Urinary bladder (tissue), 4 donors: ENCODE data around the gene WNT3. TPM values are rescaled to one million over a fixed set of nuclear protein-coding genes. Genes with fewer than 3 reads are reported as not detected.
"Not testable (repeated sequence)": the region's sequence is repeated elsewhere in the genome, so short reads cannot be mapped to it uniquely, and the experiment has no call there.

Source experiments
- DNase-seq: peaks from one replicate; pipeline ENCODE4 v3.0.0-alpha.2; 2015; ENCODE audit errors: extremely low spot score
- H3K27ac ChIP-seq: one replicate; pipeline ENCODE4 v1.5.1; 2013; ENCODE audit warnings: low read depth, mild to moderate bottlenecking, moderate library complexity
- H3K36me3 ChIP-seq: one replicate; pipeline ENCODE4 v1.6.1; 2013; ENCODE audit warnings: mild to moderate bottlenecking, moderate library complexity; ENCODE audit not compliant: insufficient read depth
- H3K4me1 ChIP-seq: one replicate; pipeline ENCODE4 v1.6.1; 2013; ENCODE audit warnings: mild to moderate bottlenecking, moderate library complexity; ENCODE audit not compliant: insufficient read depth
- H3K4me3 ChIP-seq: one replicate; pipeline ENCODE4 v1.5.1; 2013; ENCODE audit warnings: low read depth, low read length
- WGBS: extraction: QIAGEN DNeasy Blood & Tissue Kit; methylation state at CpG from one replicate; pipeline ENCODE4 v1.1.7; 2013; 5-methylcytosine and 5-hydroxymethylcytosine counted together
- polyA plus RNA-seq: library from polyadenylated mRNA; stranded (reverse); fragments of 200-250 nt; gene quantifications from one replicate; pipeline ENCODE4 v1.2.3, GENCODE V29; 2013
- total RNA-seq: library from RNA; depleted of rRNA; stranded (reverse); fragments of >200 nt; gene quantifications from one replicate; pipeline ENCODE4 v1.2.3, GENCODE V29; 2014
- donor health status: healthy with polysubstance abuse.
- donor health status: healthy.

WNT3 gene
- total and polyA plus RNA-seq, 2 donors = 0.54 to 0.90 TPM

DNA sequence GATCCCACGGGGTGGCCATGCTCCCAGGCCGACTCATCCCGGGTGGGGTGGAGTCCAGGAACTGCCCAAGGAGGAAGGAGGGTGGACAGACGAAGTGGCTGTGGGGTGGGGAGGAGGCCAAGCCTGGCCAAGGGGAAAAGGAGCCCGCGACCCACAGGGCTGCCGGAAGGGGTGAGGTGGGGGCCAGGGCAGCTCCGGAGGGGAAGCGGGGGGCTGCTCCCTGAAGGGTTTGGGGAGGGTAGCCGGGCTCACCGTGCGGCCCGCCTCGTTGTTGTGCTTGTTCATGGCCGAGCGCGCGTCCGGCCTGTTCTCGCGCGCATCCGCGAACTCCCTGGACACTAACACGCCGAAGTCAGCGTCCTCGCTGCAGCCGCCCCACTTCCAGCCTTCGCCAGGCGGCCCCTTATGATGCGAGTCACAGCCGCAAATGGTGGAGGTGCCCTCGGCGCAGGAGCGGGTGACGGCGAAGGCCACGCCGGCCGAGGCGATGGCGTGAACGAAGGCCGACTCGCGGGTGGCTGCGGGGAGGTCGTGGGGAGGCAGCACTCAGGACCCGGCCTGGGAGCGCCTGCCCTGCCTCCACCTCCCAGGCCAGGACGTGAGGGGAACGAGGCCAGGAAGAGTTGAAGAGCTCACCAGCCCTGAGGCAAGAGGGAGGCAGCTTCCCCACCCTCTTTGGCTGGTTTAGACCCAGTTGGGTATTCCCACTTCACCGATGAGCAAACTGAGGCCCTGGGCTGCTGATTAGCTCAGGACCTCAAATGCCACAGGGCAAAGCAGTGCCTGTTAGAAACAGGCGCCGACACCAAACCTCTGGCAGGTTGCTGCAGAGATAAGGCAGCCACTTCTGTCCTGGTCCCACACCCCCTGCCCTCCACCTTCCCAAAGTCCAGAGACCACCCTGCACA lies 48.7 kb downstream of the WNT3 start:
- H3K36me3 ChIP-seq = no peaks in the 10 kb centered on the region
- H3K4me1 ChIP-seq = no peaks in the 10 kb centered on the region
- peak overlapping the region; percentile 6 for H3K4me3 ChIP-seq
- WGBS = 20% methylated on average over 56 of the region's 56 CpGs
- DNase-seq = no peak
- H3K27ac ChIP-seq = no peak overlapping the region

DNA sequence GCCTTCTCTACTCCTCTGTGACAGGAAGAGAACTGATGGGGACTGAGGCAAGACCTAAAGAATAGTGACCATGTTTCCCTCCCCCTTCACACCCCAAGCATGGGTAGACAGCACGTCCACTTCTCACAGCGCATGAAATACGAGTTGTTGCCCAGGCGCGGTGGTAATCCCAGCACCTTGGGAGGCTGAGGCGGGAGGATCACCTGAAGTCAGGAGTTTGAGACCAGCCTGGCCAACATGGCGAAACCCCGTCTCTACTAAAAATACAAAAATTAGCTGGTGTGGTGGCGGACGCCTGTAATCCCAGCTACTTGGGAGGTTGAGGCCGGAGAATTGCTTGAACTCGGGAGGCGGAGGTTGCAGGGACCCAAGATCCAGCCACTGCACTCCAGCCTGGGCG lies 49.6 kb downstream of the WNT3 start:
- H3K27ac ChIP-seq, H3K4me3 ChIP-seq, H3K36me3 ChIP-seq, DNase-seq, H3K4me1 ChIP-seq: not testable (repeated sequence)
- 95% methylated on average over 14 of the region's 14 CpGs for WGBS

- H3K36me3 ChIP-seq = no peaks in the 10 kb centered on the region
- no peak overlapping the region for H3K27ac ChIP-seq
- 93% methylated on average over 15 of the region's 15 CpGs for WGBS
- no peak overlapping the region for H3K4me3 ChIP-seq
- no peaks in the 10 kb centered on the region for H3K4me1 ChIP-seq
- DNase-seq = no peak
These were observed 50.0 kb downstream of the WNT3 start for GRCh38 chr17:46768540-46768870.

DNA sequence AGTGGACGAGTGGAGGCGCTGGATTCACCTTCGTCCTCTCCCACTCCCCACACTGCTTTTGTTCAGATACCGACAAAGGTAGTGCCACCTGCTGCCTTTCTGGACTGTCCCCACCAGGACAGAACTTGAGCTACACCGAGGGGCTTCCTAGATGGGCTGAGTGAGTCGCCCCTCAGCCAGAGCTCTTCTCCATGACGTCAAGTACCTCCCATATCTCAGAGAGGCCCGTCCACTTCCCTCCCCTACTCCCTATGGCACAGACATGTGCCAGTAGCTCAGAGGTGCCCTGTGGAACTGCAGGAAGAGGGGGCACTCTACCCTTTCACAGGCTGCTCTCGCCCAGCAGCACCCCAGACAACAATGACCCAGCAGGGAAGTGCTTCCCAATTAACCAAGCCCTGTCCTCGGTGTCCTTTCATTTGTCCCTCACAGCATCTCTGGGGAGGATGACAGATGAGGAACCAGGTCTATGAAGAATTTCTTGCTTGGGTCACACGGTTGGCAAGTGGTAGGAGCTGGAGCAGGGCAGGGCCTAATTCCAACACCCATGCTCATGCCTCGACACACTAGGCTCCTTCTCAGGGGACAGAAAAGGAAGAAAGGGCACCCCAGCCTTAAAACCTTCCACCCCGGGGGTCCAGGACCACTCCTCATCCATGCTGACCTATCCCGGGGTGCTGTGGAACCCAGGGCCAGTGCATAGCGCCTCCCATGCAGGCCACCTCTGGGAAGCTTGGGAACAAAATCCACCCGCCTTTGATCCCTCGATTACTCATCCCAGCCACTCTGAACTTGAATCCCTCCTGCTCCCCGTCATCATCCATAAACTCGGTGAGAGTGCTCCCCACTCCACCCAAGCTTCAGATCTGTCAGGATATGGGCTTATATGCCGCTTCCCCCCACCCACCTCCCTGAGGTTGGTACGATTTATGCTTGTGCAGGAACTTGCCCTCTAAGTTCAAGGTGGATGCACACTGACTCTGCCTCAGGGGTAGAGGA lies 51.7 kb downstream of the WNT3 start:
- DNase-seq = no peak
- Histone ChIP-seq H3K36me3 (no peaks in the 10 kb centered on the region), H3K27ac (no peak overlapping the region), H3K4me1 (no peaks in the 10 kb centered on the region), H3K4me3 (no peak overlapping the region)
- WGBS = 89% methylated on average over 21 of the region's 21 CpGs

GRCh38 chr17:46765453-46765852 lies 53.0 kb downstream of the WNT3 start:
- Histone ChIP-seq H3K4me3 (no peak overlapping the region), H3K36me3 (no peaks in the 10 kb centered on the region), H3K27ac (no peak overlapping the region), H3K4me1 (no peaks in the 10 kb centered on the region)
- WGBS = 91% methylated on average over 12 of the region's 12 CpGs
- no peak for DNase-seq

DNA sequence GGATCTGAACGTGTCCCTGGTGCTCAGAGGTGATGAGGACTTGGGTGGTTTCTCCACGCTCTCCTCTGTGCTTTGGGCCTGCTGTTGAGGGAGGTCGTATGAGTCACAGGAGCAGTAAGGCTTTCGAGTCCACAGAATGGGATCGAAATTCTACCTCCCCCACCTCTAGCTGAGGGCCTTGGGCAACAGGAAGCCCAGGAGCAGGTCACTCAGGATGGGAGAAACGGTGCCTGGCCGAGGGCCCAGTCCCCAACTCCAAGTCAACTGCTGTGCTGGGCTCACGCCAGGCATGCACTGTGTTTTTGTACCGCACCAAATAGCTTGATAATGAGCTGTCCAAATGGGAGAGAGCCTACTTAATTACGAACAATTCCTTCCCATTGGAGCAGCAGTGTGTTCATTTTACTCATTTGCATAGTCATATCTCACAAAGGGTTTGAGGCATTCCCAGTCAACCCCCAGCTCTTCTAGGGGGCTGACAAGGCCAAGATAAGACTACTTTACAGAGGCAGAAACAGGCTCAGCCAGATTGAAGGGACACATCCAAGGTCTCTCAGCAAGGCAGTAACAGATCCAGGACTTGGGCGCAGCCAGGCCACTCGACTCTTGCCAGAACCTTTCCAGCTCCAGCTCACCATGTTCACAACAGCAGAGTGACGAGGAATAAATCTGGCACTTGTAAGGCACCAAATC lies 53.6 kb downstream of the WNT3 start:
- Histone ChIP-seq H3K27ac (no peak overlapping the region), H3K4me3 (no peak overlapping the region), H3K36me3 (no peaks in the 10 kb centered on the region), H3K4me1 (no peaks in the 10 kb centered on the region)
- no peak for DNase-seq
- 72% methylated on average over 13 of the region's 13 CpGs for WGBS

DNA sequence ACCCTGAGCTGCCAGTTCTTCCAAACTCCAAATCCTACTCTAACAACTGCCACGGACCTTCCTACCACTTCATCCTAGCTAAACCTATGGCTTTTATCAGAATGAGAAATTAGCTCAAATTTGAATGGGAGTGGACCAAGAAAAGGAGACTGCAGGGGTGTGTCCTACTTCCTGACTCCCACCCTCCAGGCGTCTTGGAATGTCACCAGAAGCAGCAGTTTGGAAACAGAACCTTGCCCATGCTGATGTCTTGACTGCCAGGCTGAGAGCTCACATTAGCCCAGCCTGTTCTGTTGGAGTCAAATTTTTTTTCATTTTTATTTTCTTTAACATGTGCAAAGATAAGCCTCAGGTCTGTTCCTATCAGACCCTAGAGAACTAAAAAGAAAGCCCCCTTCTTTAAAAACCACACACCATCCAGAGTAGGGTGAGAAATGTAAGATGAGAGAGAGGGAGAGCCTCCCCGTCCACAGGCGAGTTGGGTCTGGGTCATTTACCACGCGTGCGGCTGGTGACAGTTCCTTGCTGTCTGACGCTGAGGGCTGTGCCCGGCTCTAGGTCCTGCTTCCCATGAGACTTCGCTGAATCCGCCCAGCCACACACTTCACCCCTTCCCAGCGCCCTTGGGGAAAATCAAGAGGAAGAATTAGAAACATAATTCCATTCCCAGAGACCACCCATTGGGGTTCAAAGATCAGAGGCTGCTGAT lies 54.3 kb downstream of the WNT3 start:
- WGBS = 85% methylated on average over 12 of the region's 12 CpGs
- Histone ChIP-seq H3K36me3 (no peaks in the 10 kb centered on the region), H3K27ac (no peak overlapping the region), H3K4me1 (no peaks in the 10 kb centered on the region), H3K4me3 (no peak overlapping the region)
- DNase-seq = no peak

DNA sequence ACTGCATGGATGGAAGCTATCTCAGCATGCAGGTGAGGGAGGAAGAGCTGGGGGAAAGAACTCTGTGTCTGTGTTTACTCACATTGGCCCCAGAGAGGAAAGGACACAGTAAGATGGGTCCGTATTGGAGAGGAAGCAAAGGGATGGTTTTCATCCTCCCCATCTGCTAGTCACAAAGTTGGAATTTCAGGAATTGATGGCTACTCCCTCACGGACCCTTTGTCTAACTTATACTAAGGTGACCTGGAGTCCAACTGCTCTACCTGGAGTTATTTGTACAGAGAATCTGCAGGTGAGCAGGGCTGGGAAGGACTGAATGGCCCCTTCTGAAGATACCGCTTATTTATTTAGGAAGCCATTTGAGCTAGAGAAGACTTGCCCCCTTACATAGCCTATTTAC lies 55.1 kb downstream of the WNT3 start:
- Histone ChIP-seq H3K27ac (no peak overlapping the region), H3K4me3 (no peak overlapping the region), H3K4me1 (no peaks in the 10 kb centered on the region), H3K36me3 (no peaks in the 10 kb centered on the region)
- WGBS = 89% methylated on average over 3 of the region's 3 CpGs
- DNase-seq = no peak

GRCh38 chr17:46759141-46759540 lies 59.4 kb downstream of the WNT3 start:
- DNase-seq = no peak
- Histone ChIP-seq H3K4me1 (no peaks in the 10 kb centered on the region), H3K27ac (no peak overlapping the region), H3K4me3 (no peak overlapping the region), H3K36me3 (no peaks in the 10 kb centered on the region)
- WGBS = 84% methylated on average over 9 of the region's 9 CpGs

GRCh38 chr17:46758614-46759013 lies 59.9 kb downstream of the WNT3 start:
- no peak for DNase-seq
- 81% methylated on average over 5 of the region's 5 CpGs for WGBS
- no peaks in the 10 kb centered on the region for H3K36me3 ChIP-seq
- no peaks in the 10 kb centered on the region for H3K4me1 ChIP-seq
- H3K27ac ChIP-seq = no peak overlapping the region
- no peak overlapping the region for H3K4me3 ChIP-seq

DNA sequence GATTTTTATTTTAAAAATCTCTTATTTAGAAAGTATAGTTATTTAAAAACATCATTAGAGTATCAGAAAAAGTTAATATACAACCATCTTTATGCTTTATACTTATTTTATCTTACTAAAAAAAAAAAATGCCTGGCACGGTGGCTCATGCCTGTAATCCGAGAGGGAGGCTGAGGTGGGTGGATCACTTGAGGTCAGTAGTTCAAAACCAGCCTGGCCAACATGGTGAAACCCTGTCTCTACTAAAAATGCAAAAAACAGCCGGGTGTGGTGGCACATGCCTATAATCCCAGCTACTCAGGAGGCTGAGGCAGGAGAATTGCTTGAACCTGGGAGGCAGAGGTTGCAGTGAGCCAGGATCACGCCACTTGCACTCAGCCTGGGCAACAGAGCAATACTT lies 60.9 kb downstream of the WNT3 start:
- H3K4me3 ChIP-seq, H3K36me3 ChIP-seq, H3K27ac ChIP-seq, H3K4me1 ChIP-seq, DNase-seq: not testable (repeated sequence)
- 75% methylated on average over 4 of the region's 4 CpGs for WGBS

DNA sequence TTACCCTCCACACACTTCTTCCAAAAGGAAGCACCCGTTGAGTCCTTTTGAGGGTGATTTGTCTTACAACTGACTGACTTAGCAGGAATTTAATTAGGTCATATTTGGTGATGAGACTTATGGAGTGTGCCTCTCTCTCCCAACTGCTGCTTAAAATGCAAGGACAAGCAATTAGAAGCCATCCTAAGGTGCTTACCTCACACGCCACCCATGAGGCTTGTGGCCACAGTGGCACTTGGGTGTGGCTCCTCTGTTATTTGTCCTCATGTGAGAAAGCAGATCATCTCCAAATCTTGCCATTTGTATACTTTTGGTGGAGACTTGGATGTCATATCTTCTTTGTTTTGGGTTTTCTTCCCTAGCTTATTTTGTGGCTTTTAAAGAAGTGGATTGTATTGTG lies 61.6 kb downstream of the WNT3 start:
- Histone ChIP-seq H3K4me1 (no peaks in the 10 kb centered on the region), H3K27ac (no peak overlapping the region), H3K36me3 (no peaks in the 10 kb centered on the region), H3K4me3 (no peak overlapping the region)
- 93% methylated on average over 2 of the region's 2 CpGs for WGBS
- DNase-seq = no peak
